OCI-LY1 (cell line): ENCODE data around the gene GNAZ.

Source experiments
- CTCF ChIP-seq: fragments of 200-600 bp; sonication (generic), shearing (Covaris generic); IDR thresholded peaks from 2 replicates; pipeline ENCODE4 v1.5.1; 2017; ENCODE audit warnings: mild to moderate bottlenecking, antibody characterized with exemption, low read length, moderate library complexity, mixed read lengths
- EZH2 ChIP-seq: fragments of 200-600 bp; sonication (generic), shearing (Covaris generic); IDR thresholded peaks from 2 replicates; pipeline ENCODE4 v1.8.0; 2017; ENCODE audit warnings: borderline replicate concordance, mixed run types, mild to moderate bottlenecking, antibody characterized with exemption, low read length, moderate library complexity, mixed read lengths

- TF ChIP-seq CTCF (no peak), EZH2 (no peak)
These were observed 32.0 kb upstream of the GNAZ start for GRCh38 chr22:23038334-23038642.
